Colonic mucosa (tissue), 4 donors: ENCODE data around the gene BCR. TPM values are rescaled to one million over a fixed set of nuclear protein-coding genes. Genes with fewer than 3 reads are reported as not detected.

ENCODE experiments used
- DNase-seq: peaks from one replicate; pipeline ENCODE4 v3.0.0-alpha.2; 2020
- H3K27ac ChIP-seq: fragments of 200-600 bp; one replicate; pipeline ENCODE4 v1.8.0; 2021
- H3K27me3 ChIP-seq: fragments of 200-600 bp; one replicate; pipeline ENCODE4 v1.8.0; 2021
- H3K36me3 ChIP-seq: fragments of 200-600 bp; one replicate; pipeline ENCODE4 v1.8.0; 2021
- H3K4me1 ChIP-seq: fragments of 200-600 bp; one replicate; pipeline ENCODE4 v1.8.0; 2021; ENCODE audit warnings: mild to moderate bottlenecking
- H3K4me3 ChIP-seq: fragments of 200-600 bp; one replicate; pipeline ENCODE4 v1.8.0; 2021
- H3K9ac ChIP-seq, 2 donors: one replicate each; pipeline ENCODE4 v1.7.0; 2013; ENCODE audit warnings: control low read depth in 2 of 2, low read depth in 2 of 2, low read length in 2 of 2
- H3K9me3 ChIP-seq: fragments of 200-600 bp; one replicate; pipeline ENCODE4 v1.8.0; 2021
- CTCF ChIP-seq: fragments of 200-600 bp; IDR thresholded peaks from one replicate; pipeline ENCODE4 v1.8.0; 2022; ENCODE audit warnings: antibody characterized with exemption, mild to moderate bottlenecking
- intact Hi-C: fragments of 100-400 bp; cut with DNase I; formaldehyde crosslinking; loops from one replicate; pipeline ENCODE4 v1.14.1; 2022
- total RNA-seq, 2 donors: library from RNA; stranded (reverse); fragmentation: NEBNext Ultra II Directional in 1 of 2; extraction: Animal tissue kit (Norgen Biotek cat#: 25700) in 1 of 2; gene quantifications; one replicate each; pipeline ENCODE4 v1.2.1, GENCODE V29; 2021
- donor health status: healthy.
- donor health status: DM: no; HTN: no; CAD: no.
- donor health status: DM: no; HTN: no; CAD: no.

Gene BCR
- total RNA-seq, 2 donors from 2014 or later: 39.2 to 57.8 TPM

GRCh38 chr22:23257889-23258825, 77.8 kb downstream of the BCR start:
- H3K27ac ChIP-seq: no peak overlapping the region
- H3K9ac ChIP-seq: no peak overlapping the region

GRCh38 chr22:23258826-23259170, 78.5 kb downstream of the BCR start:
- no peak overlapping the region for H3K27ac ChIP-seq
- no peaks in the 10 kb centered on the region for H3K9me3 ChIP-seq
- intact Hi-C loops: no loop called here
- DNase-seq: no peak
- H3K27me3 ChIP-seq: no peaks in the 10 kb centered on the region
- H3K4me3 ChIP-seq: no peak overlapping the region
- H3K9ac ChIP-seq: no peak overlapping the region
- peaks cover 6% of the 10 kb centered on the region for H3K4me1 ChIP-seq
- TF ChIP-seq CTCF: no peak
- no peaks in the 10 kb centered on the region for H3K36me3 ChIP-seq

More at GRCh38 chr22:23257889-23258825, 77.8 kb downstream of the BCR start:
- TF ChIP-seq CTCF: no peak
- peaks cover 6% of the 10 kb centered on the region for H3K4me1 ChIP-seq
- no peaks in the 10 kb centered on the region for H3K9me3 ChIP-seq
- intact Hi-C loops: no loop called here
- H3K36me3 ChIP-seq: no peaks in the 10 kb centered on the region
- H3K4me3 ChIP-seq: no peak overlapping the region
- DNase-seq: no peak
- H3K27me3 ChIP-seq: no peaks in the 10 kb centered on the region

- Histone ChIP-seq H3K4me3 (no peak overlapping the region), H3K4me1 (peaks cover 6% of the 10 kb centered on the region), H3K9me3 (no peaks in the 10 kb centered on the region), H3K27ac (no peak overlapping the region), H3K36me3 (no peaks in the 10 kb centered on the region), H3K9ac (no peak overlapping the region), H3K27me3 (no peaks in the 10 kb centered on the region)
- TF ChIP-seq CTCF: no peak
- intact Hi-C loops: no loop called here
- no peak for DNase-seq
These were observed 79.8 kb downstream of the BCR start for GRCh38 chr22:23259916-23260644.

- H3K36me3 ChIP-seq: no peaks in the 10 kb centered on the region
- H3K4me1 ChIP-seq: peaks cover 6% of the 10 kb centered on the region
- intact Hi-C loops: no loop called here
- H3K9ac ChIP-seq: no peak overlapping the region
- no peak for DNase-seq
- H3K27me3 ChIP-seq: no peaks in the 10 kb centered on the region
- H3K9me3 ChIP-seq: no peaks in the 10 kb centered on the region
- H3K4me3 ChIP-seq: no peak overlapping the region
- no peak for TF ChIP-seq CTCF
- H3K27ac ChIP-seq: no peak overlapping the region
These were observed 80.6 kb downstream of the BCR start for GRCh38 chr22:23260645-23261581.

- intact Hi-C loops: no loop called here
These were observed 81.7 kb downstream of the BCR start for GRCh38 chr22:23261900-23262450.

More at GRCh38 chr22:23261900-23262450, 81.7 kb downstream of the BCR start:
- no peak for DNase-seq
- no peaks in the 10 kb centered on the region for H3K9me3 ChIP-seq
- no peaks in the 10 kb centered on the region for H3K4me1 ChIP-seq
- TF ChIP-seq CTCF: no peak
- no peaks in the 10 kb centered on the region for H3K27me3 ChIP-seq
- H3K36me3 ChIP-seq: no peaks in the 10 kb centered on the region
- H3K4me3 ChIP-seq: no peak overlapping the region
- no peak overlapping the region for H3K9ac ChIP-seq
- H3K27ac ChIP-seq: no peak overlapping the region
